Measurements from ENCODE around the gene OSTC. TPM values are rescaled to one million over a fixed set of nuclear protein-coding genes. Genes with fewer than 3 reads are reported as not detected.
"Not testable (repeated sequence)": the region's sequence is repeated elsewhere in the genome, so short reads cannot be mapped to it uniquely, and the experiment has no call there.

The OSTC gene
- total and polyA plus RNA-seq, 12 donors, result 21.8 to 113 (median 27.2) TPM

- WGBS, 2 donors, result 42 to 53% methylated on average over 7 of the region's 7 CpGs
- Histone ChIP-seq H3K4me1 (no peaks in the 10 kb centered on the region), H3K9me3 (no peaks in the 10 kb centered on the region), H3K27me3 (no peaks in the 10 kb centered on the region), H3K36me3 (no peaks in the 10 kb centered on the region), H3K27ac (no peak overlapping the region), H3K4me3 (no peak overlapping the region)
- DNase-seq, result no peak
- no peak for ATAC-seq
- TF ChIP-seq CTCF (IDR thresholded peaks at IDR 0.05), result no peak
- intact Hi-C loops (cut with DNase I), result no loop called here
Measured at GRCh38 chr4:108709722-108710121, 59.3 kb downstream of the OSTC start.

GRCh38 chr4:108710578-108710977, 60.2 kb downstream of the OSTC start:
- DNase-seq; ATAC-seq; H3K4me3 ChIP-seq; H3K27me3 ChIP-seq; H3K36me3 ChIP-seq; H3K4me1 ChIP-seq; intact Hi-C loops (cut with DNase I); H3K27ac ChIP-seq; H3K9me3 ChIP-seq: not testable (repeated sequence)
- 52 to 61% methylated on average over 7 of the region's 7 CpGs for WGBS, 2 donors

- no peaks in the 10 kb centered on the region for H3K27me3 ChIP-seq
- 53 to 56% methylated on average over 4 of the region's 4 CpGs for WGBS, 2 donors
- no peak for ATAC-seq
- intact Hi-C loops (cut with DNase I), result no loop called here
- H3K4me3 ChIP-seq, result no peak overlapping the region
- no peak for TF ChIP-seq CTCF (IDR thresholded peaks at IDR 0.05)
- no peak overlapping the region for H3K27ac ChIP-seq
- H3K36me3 ChIP-seq, result no peaks in the 10 kb centered on the region
- no peak for DNase-seq
- no peaks in the 10 kb centered on the region for H3K4me1 ChIP-seq
- H3K9me3 ChIP-seq, result no peaks in the 10 kb centered on the region
Measured at GRCh38 chr4:108714880-108715279, 64.5 kb downstream of the OSTC start.

- H3K4me3 ChIP-seq, result no peak overlapping the region
- no peak overlapping the region for H3K27ac ChIP-seq
- DNase-seq (no peak), ATAC-seq (no peak)
- H3K9me3 ChIP-seq, result no peaks in the 10 kb centered on the region
- 61 to 68% methylated on average over 2 of the region's 2 CpGs for WGBS, 2 donors
- no peaks in the 10 kb centered on the region for H3K27me3 ChIP-seq
- intact Hi-C loops (cut with DNase I), result no loop called here
- H3K4me1 ChIP-seq, result no peaks in the 10 kb centered on the region
- no peak for TF ChIP-seq CTCF (IDR thresholded peaks at IDR 0.05)
- H3K36me3 ChIP-seq, result no peaks in the 10 kb centered on the region
Measured at GRCh38 chr4:108716340-108716739, 65.9 kb downstream of the OSTC start.

GRCh38 chr4:108717386-108717785, 67.0 kb downstream of the OSTC start:
- Histone ChIP-seq H3K4me3 (no peak overlapping the region), H3K27ac (no peak overlapping the region), H3K27me3 (no peaks in the 10 kb centered on the region), H3K4me1 (no peaks in the 10 kb centered on the region), H3K36me3 (no peaks in the 10 kb centered on the region), H3K9me3 (no peaks in the 10 kb centered on the region)
- no peak for TF ChIP-seq CTCF (IDR thresholded peaks at IDR 0.05)
- no peak for DNase-seq
- ATAC-seq, result no peak
- intact Hi-C loops (cut with DNase I), result no loop called here
- WGBS, 2 donors, result 57 to 64% methylated on average over 2 of the region's 2 CpGs

Other genes with a start within 250 kb of the OSTC start
- 100 to 1,000 TPM; 612 to 800 (median 663) TPM for gene RPL34, start 30.0 kb upstream of the OSTC start, total RNA-seq
- 1,000 to 10,000 TPM; 3,315 to 3,397 TPM for gene RPL34, start 30.0 kb upstream of the OSTC start, polyA plus RNA-seq
- 10 to 100 TPM in 4 of 10 donors, 1 to 10 TPM in 6; 1.9 to 45.8 (median 7.9) TPM for gene ETNPPL, start 112.5 kb downstream of the OSTC start, total RNA-seq
- 1 to 10 TPM; 3.0 to 4.9 TPM for gene ETNPPL, start 112.5 kb downstream of the OSTC start, polyA plus RNA-seq

Measured in heart right ventricle (tissue), 16 donors.